KMS-11 (cell line): ENCODE data around the gene HSDL1.

Experiments
- H2AFZ ChIP-seq: fragments of 200-600 bp; sonication (generic); 2 replicates; pipeline ENCODE4 v1.6.1; 2016; ENCODE audit warnings: antibody characterized with exemption, mixed run types, low read depth
- H3K27ac ChIP-seq: fragments of 200-600 bp; sonication (generic); 2 replicates; pipeline ENCODE4 v1.6.1; 2016; ENCODE audit warnings: mild to moderate bottlenecking, mixed run types
- H3K27me3 ChIP-seq: fragments of 200-600 bp; sonication (generic); 2 replicates; pipeline ENCODE4 v1.6.1; 2017; ENCODE audit warnings: mild to moderate bottlenecking, low read depth, mixed run types, moderate library complexity; ENCODE audit not compliant: insufficient read depth
- H3K36me3 ChIP-seq: fragments of 200-600 bp; sonication (generic); 2 replicates; pipeline ENCODE4 v1.6.1; 2017; ENCODE audit warnings: mild to moderate bottlenecking, mixed run types; ENCODE audit not compliant: insufficient read depth
- H3K4me1 ChIP-seq: fragments of 200-600 bp; sonication (generic); 2 replicates; pipeline ENCODE4 v1.6.1; 2016; ENCODE audit warnings: mild to moderate bottlenecking, low read depth, mixed run types; ENCODE audit not compliant: poor library complexity, severe bottlenecking
- H3K4me2 ChIP-seq: fragments of 200-600 bp; sonication (generic); 2 replicates; pipeline ENCODE4 v1.7.0; 2016; ENCODE audit warnings: mild to moderate bottlenecking, mixed run types
- H3K4me3 ChIP-seq: fragments of 200-600 bp; sonication (generic); IDR thresholded peaks from 2 replicates; pipeline ENCODE4 v1.6.1; 2017; ENCODE audit warnings: low read depth, low read length, mixed read lengths; ENCODE audit not compliant: insufficient read depth
- H3K79me2 ChIP-seq: fragments of 200-600 bp; sonication (generic); 2 replicates; pipeline ENCODE4 v1.6.1; 2016; ENCODE audit warnings: low read depth, mixed run types; ENCODE audit not compliant: insufficient read depth
- H3K9ac ChIP-seq: fragments of 200-600 bp; sonication (generic); 2 replicates; pipeline ENCODE4 v1.6.1; 2016; ENCODE audit warnings: mild to moderate bottlenecking, mixed run types
- H4K20me1 ChIP-seq: fragments of 200-600 bp; sonication (generic); 2 replicates; pipeline ENCODE4 v1.6.1; 2016; ENCODE audit warnings: mild to moderate bottlenecking, mixed run types; ENCODE audit not compliant: insufficient read depth
- CTCF ChIP-seq: fragments of 200-600 bp; sonication (generic); conservative IDR thresholded peaks from 2 replicates; pipeline ENCODE4 v1.6.1; 2017; ENCODE audit warnings: low read depth, mild to moderate bottlenecking, antibody characterized with exemption, low read length, moderate library complexity, mixed read lengths

HSDL1 gene

GRCh38 chr16:84174396-84174795, 29.4 kb upstream of the HSDL1 start:
- no peaks in the 10 kb centered on the region for H3K79me2 ChIP-seq
- H3K36me3 ChIP-seq: no peaks in the 10 kb centered on the region
- H3K9ac ChIP-seq: no peak overlapping the region
- H3K4me3 ChIP-seq: no peak overlapping the region
- H3K4me2 ChIP-seq: no peak overlapping the region
- peaks cover 16% of the 10 kb centered on the region for H3K4me1 ChIP-seq
- H4K20me1 ChIP-seq: no peaks in the 10 kb centered on the region
- no peak overlapping the region for H3K27ac ChIP-seq
- TF ChIP-seq CTCF: no peak
- H3K27me3 ChIP-seq: no peaks in the 10 kb centered on the region
- H2AFZ ChIP-seq: no peak overlapping the region

- Histone ChIP-seq H3K36me3 (no peaks in the 10 kb centered on the region), H3K27ac (no peak overlapping the region), H3K9ac (no peak overlapping the region), H3K79me2 (no peaks in the 10 kb centered on the region), H3K27me3 (no peaks in the 10 kb centered on the region), H2AFZ (no peak overlapping the region), H3K4me3 (no peak overlapping the region), H3K4me1 (peaks cover 4% of the 10 kb centered on the region), H4K20me1 (no peaks in the 10 kb centered on the region), H3K4me2 (no peak overlapping the region)
- TF ChIP-seq CTCF: no peak
Measured at GRCh38 chr16:84169765-84170310, 24.9 kb upstream of the HSDL1 start.

- Histone ChIP-seq H3K79me2 (no peaks in the 10 kb centered on the region), H3K4me2 (no peak overlapping the region), H3K27me3 (no peaks in the 10 kb centered on the region; the same call in 1 of the 2 replicates), H2AFZ (no peak overlapping the region), H3K4me3 (no peak overlapping the region), H3K27ac (no peak overlapping the region), H4K20me1 (no peaks in the 10 kb centered on the region), H3K4me1 (no peaks in the 10 kb centered on the region), H3K9ac (no peak overlapping the region), H3K36me3 (no peaks in the 10 kb centered on the region)
- no peak for TF ChIP-seq CTCF
Measured at GRCh38 chr16:84166796-84167695, 22.1 kb upstream of the HSDL1 start.

GRCh38 chr16:84165746-84166145, 20.8 kb upstream of the HSDL1 start:
- H4K20me1 ChIP-seq: no peaks in the 10 kb centered on the region
- H3K27ac ChIP-seq: no peak overlapping the region
- no peaks in the 10 kb centered on the region; the same call in 1 of the 2 replicates for H3K27me3 ChIP-seq
- no peaks in the 10 kb centered on the region for H3K4me1 ChIP-seq
- no peak overlapping the region for H3K4me3 ChIP-seq
- H3K9ac ChIP-seq: no peak overlapping the region
- no peak overlapping the region for H2AFZ ChIP-seq
- H3K79me2 ChIP-seq: no peaks in the 10 kb centered on the region
- no peak overlapping the region for H3K4me2 ChIP-seq
- no peak for TF ChIP-seq CTCF
- no peaks in the 10 kb centered on the region for H3K36me3 ChIP-seq
